ENCODE measurements around the gene ZNF888. TPM values are rescaled to one million over a fixed set of nuclear protein-coding genes. Genes with fewer than 3 reads are reported as not detected.
"Not testable (repeated sequence)": the region's sequence is repeated elsewhere in the genome, so short reads cannot be mapped to it uniquely, and the experiment has no call there.

The ZNF888 gene
- total RNA-seq, 1 donor from 2014 or later: 8.9 TPM

GRCh38 chr19:52946322-52947310 lies 23.4 kb upstream of the ZNF888 start:
- Mint-ChIP-seq H3K36me3 (peaks cover 32% of the 10 kb centered on the region), H3K4me1 (ENCODE audit: unreplicated experiment) (peaks cover 16% of the 10 kb centered on the region), H3K27ac (peak overlapping the region; percentile 95), H3K4me3 (peak overlapping the region; percentile 83), H3K27me3 (no peaks in the 10 kb centered on the region), H3K9me3 (peaks cover 15% of the 10 kb centered on the region)
- DNase-seq (ENCODE audit: extremely low spot score, unreplicated experiment): peak; percentile 75
- TF ChIP-seq, protein P1, sequence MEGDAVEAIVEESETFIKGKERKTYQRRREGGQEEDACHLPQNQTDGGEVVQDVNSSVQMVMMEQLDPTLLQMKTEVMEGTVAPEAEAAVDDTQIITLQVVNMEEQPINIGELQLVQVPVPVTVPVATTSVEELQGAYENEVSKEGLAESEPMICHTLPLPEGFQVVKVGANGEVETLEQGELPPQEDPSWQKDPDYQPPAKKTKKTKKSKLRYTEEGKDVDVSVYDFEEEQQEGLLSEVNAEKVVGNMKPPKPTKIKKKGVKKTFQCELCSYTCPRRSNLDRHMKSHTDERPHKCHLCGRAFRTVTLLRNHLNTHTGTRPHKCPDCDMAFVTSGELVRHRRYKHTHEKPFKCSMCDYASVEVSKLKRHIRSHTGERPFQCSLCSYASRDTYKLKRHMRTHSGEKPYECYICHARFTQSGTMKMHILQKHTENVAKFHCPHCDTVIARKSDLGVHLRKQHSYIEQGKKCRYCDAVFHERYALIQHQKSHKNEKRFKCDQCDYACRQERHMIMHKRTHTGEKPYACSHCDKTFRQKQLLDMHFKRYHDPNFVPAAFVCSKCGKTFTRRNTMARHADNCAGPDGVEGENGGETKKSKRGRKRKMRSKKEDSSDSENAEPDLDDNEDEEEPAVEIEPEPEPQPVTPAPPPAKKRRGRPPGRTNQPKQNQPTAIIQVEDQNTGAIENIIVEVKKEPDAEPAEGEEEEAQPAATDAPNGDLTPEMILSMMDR (conservative IDR thresholded peaks at IDR 0.05): no peak

GRCh38 chr19:52945652-52946321 lies 22.6 kb upstream of the ZNF888 start:
- Mint-ChIP-seq H3K27ac (peak overlapping the region; percentile 95), H3K4me1 (ENCODE audit: unreplicated experiment) (peaks cover 23% of the 10 kb centered on the region), H3K4me3 (peak overlapping the region; percentile 83), H3K27me3 (no peaks in the 10 kb centered on the region), H3K36me3 (peaks cover 24% of the 10 kb centered on the region), H3K9me3 (peaks cover 15% of the 10 kb centered on the region)
- no peak for DNase-seq (ENCODE audit: extremely low spot score, unreplicated experiment)
- TF ChIP-seq, protein P1 (conservative IDR thresholded peaks at IDR 0.05): no peak

GRCh38 chr19:52944703-52945493 lies 21.7 kb upstream of the ZNF888 start:
- not testable (repeated sequence) for H3K9me3 Mint-ChIP-seq; H3K27me3 Mint-ChIP-seq; DNase-seq (ENCODE audit: extremely low spot score, unreplicated experiment)
- H3K27ac Mint-ChIP-seq: peak overlapping the region; percentile 95
- H3K4me3 Mint-ChIP-seq: peak overlapping the region; percentile 83
- H3K4me1 Mint-ChIP-seq (ENCODE audit: unreplicated experiment): peaks cover 23% of the 10 kb centered on the region
- H3K36me3 Mint-ChIP-seq: peaks cover 15% of the 10 kb centered on the region

GRCh38 chr19:52943884-52944643 lies 20.8 kb upstream of the ZNF888 start:
- Mint-ChIP-seq H3K9me3 (peaks cover under 1% of the 10 kb centered on the region), H3K27ac (peak overlapping the region; percentile 95), H3K4me1 (ENCODE audit: unreplicated experiment) (peaks cover 23% of the 10 kb centered on the region), H3K36me3 (peaks cover 8% of the 10 kb centered on the region), H3K27me3 (no peaks in the 10 kb centered on the region), H3K4me3 (peak overlapping the region; percentile 83)
- TF ChIP-seq, protein P1 (conservative IDR thresholded peaks at IDR 0.05): no peak
- DNase-seq (ENCODE audit: extremely low spot score, unreplicated experiment): no peak

DNA sequence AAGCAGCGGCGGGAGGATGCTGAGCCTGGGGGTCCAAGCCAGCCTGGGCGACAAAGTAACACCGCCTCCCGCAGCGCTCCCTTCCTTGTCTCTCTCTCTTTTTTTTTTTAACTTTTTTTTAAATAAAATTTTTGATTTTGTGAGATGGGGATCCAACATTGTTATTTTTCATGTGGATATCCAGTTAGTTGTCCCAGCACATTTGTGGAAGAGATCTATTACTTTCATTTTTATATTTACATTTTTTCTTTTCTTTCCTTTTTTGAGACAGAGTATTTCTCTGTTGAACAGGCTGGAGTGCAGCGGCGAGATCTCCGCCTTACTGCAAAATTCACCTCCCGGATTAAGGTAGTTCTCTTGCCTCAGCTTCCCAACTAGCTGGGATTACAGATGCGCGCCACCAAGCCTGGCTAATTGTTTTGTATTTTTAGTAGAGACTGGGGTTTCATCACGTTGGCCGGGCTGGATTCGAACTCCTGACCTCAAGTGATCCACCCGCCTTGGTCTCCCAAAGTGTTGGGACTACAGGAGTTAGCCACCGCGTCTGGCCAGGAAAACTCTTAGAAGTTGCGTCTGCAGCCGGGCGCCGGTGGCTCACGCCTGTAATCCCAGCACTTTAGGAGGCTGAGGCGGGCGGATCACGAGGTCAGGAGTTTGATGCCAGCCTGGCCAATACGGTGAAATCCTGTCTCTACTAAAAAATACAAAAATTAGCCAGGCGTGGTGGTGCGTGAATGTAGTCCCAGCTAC lies 20.1 kb upstream of the ZNF888 start:
- H3K27me3 Mint-ChIP-seq: no peaks in the 10 kb centered on the region
- H3K4me3 Mint-ChIP-seq: peak overlapping the region; percentile 99
- DNase-seq (ENCODE audit: extremely low spot score, unreplicated experiment): no peak
- peaks cover 7% of the 10 kb centered on the region for H3K9me3 Mint-ChIP-seq
- H3K4me1 Mint-ChIP-seq (ENCODE audit: unreplicated experiment): peaks cover 30% of the 10 kb centered on the region
- TF ChIP-seq, protein P1 (conservative IDR thresholded peaks at IDR 0.05): no peak
- H3K27ac Mint-ChIP-seq: peak overlapping the region; percentile 95
- peaks cover 15% of the 10 kb centered on the region for H3K36me3 Mint-ChIP-seq

All from type B pancreatic cell (in vitro differentiated cells).